Gastrocnemius medialis (tissue), 4 donors: ENCODE measurements around the gene AMPD1.

Experiments
- POLR2A ChIP-seq, 2 donors: fragments of 450-650 bp; IDR thresholded peaks; one replicate each; pipeline ENCODE4 v1.6.1; 2017; ENCODE audit warnings: antibody characterized with exemption in 2 of 2, mild to moderate bottlenecking in 2 of 2, moderate library complexity in 2 of 2
- TF ChIP-seq, protein P1 (sequence below), 5 experiments: fragments of 450-650 bp in 3 of 5; fragments of 200-600 bp in 2 of 5; sonication (generic) in 2 of 5; IDR thresholded peaks in 4 of 5; conservative IDR thresholded peaks in 1 of 5; 1 replicate in 4 of 5; 2 replicates in 1 of 5; pipeline ENCODE4 v1.5.1; 2016 to 2019; ENCODE audit warnings: antibody characterized with exemption in 5 of 5, mild to moderate bottlenecking in 3 of 5, moderate library complexity in 3 of 5

DNA sequence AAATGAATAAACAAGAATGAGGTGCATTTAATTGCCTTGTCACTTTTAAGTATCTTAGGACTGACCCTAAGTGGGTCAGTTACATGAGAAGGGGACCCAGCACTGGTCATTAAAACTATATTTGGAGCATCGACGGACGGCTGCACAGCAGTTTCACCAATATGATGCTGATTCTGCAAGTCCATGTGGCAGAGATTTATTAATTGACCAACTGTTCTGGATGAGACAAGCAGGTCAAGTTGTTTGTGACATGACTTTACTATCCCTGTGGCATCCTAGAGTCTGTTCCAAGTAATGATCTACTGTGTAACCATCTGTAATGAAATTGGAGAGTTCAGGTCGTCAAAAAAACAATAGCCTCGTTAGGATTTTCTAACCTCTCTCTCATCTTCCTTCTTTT is 9.5 kb downstream of the AMPD1 start:
- TF ChIP-seq, protein P1, sequence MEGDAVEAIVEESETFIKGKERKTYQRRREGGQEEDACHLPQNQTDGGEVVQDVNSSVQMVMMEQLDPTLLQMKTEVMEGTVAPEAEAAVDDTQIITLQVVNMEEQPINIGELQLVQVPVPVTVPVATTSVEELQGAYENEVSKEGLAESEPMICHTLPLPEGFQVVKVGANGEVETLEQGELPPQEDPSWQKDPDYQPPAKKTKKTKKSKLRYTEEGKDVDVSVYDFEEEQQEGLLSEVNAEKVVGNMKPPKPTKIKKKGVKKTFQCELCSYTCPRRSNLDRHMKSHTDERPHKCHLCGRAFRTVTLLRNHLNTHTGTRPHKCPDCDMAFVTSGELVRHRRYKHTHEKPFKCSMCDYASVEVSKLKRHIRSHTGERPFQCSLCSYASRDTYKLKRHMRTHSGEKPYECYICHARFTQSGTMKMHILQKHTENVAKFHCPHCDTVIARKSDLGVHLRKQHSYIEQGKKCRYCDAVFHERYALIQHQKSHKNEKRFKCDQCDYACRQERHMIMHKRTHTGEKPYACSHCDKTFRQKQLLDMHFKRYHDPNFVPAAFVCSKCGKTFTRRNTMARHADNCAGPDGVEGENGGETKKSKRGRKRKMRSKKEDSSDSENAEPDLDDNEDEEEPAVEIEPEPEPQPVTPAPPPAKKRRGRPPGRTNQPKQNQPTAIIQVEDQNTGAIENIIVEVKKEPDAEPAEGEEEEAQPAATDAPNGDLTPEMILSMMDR (IDR thresholded peaks at IDR 0.05 in 4 of 5, conservative IDR thresholded peaks at IDR 0.05 in 1 of 5): no peak
- TF ChIP-seq POLR2A (IDR thresholded peaks at IDR 0.05): no peak
